HepG2 (cell line): ENCODE results near the gene SAE1. TPM values are rescaled to one million over a fixed set of nuclear protein-coding genes. Genes with fewer than 3 reads are reported as not detected.
A peak's percentile ranks its signal among the peaks of the same experiment; 100 is the strongest.

Source experiments
- E2F1 ChIP-seq: sonication (generic); formaldehyde crosslinking; IDR thresholded peaks from 2 replicates; pipeline ENCODE4 v1.5.0; 2020; ENCODE audit warnings: missing genetic modification reagents
- GATAD2A ChIP-seq: IDR thresholded peaks from 2 replicates; pipeline ENCODE4 v1.6.1; 2016
- HIVEP1 ChIP-seq: sonication (generic); formaldehyde crosslinking; IDR thresholded peaks from 2 replicates; pipeline ENCODE4 v1.4.0; 2020; ENCODE audit warnings: mild to moderate bottlenecking, missing genetic modification reagents
- HOXA7 ChIP-seq: sonication (generic); formaldehyde crosslinking; IDR thresholded peaks from 2 replicates; pipeline ENCODE4 v1.8.1; 2022; ENCODE audit warnings: mild to moderate bottlenecking, missing genetic modification reagents, moderate library complexity
- NR0B2 ChIP-seq: sonication (generic); formaldehyde crosslinking; IDR thresholded peaks from 2 replicates; pipeline ENCODE4 v1.4.0; 2020; ENCODE audit warnings: mild to moderate bottlenecking, missing genetic modification reagents
- RERE ChIP-seq: IDR thresholded peaks from 2 replicates; pipeline ENCODE4 v1.6.1; 2016; ENCODE audit warnings: low read depth, missing genetic modification reagents, missing compliant biosample characterization
- SAP130 ChIP-seq: IDR thresholded peaks from 2 replicates; pipeline ENCODE4 v1.6.1; 2016; ENCODE audit warnings: low read depth
- SATB2 ChIP-seq: sonication (generic); formaldehyde crosslinking; IDR thresholded peaks from 2 replicates; pipeline ENCODE4 v1.5.0; 2020; ENCODE audit warnings: missing genetic modification reagents
- SOX6 ChIP-seq, 2 experiments: fragments of 450-650 bp in 1 of 2; sonication (generic) in 1 of 2; formaldehyde crosslinking in 1 of 2; IDR thresholded peaks; 2 replicates each; pipeline versions ENCODE4 v1.4.0 to v1.6.1; 2017 to 2020; ENCODE audit warnings: antibody characterized with exemption in 1 of 2, mild to moderate bottlenecking in 1 of 2, missing genetic modification reagents in 1 of 2
- U2AF2 ChIP-seq: fragments of 200-400 bp; formaldehyde crosslinking; IDR thresholded peaks from 2 replicates; pipeline ENCODE4 v1.6.1; 2017; ENCODE audit warnings: low read depth, mild to moderate bottlenecking, low read length
- ZBTB20 ChIP-seq: sonication (generic); formaldehyde crosslinking; IDR thresholded peaks from 2 replicates; pipeline ENCODE4 v1.8.1; 2023; ENCODE audit warnings: missing genetic modification reagents, low read depth, mild to moderate bottlenecking, borderline replicate concordance
- ZBTB44 ChIP-seq: sonication (generic); formaldehyde crosslinking; IDR thresholded peaks from 2 replicates; pipeline ENCODE4 v1.4.0; 2020; ENCODE audit warnings: missing genetic modification reagents
- ZBTB7A ChIP-seq: sonication (generic); formaldehyde crosslinking; IDR thresholded peaks from 2 replicates; pipeline ENCODE4 v1.8.0; 2022; ENCODE audit warnings: mild to moderate bottlenecking, missing genetic modification reagents
- ZC3H13 ChIP-seq: sonication (generic); formaldehyde crosslinking; IDR thresholded peaks from 2 replicates; pipeline ENCODE4 v1.8.1; 2023; ENCODE audit warnings: mild to moderate bottlenecking, missing genetic modification reagents, moderate library complexity
- ZNF3 ChIP-seq: IDR thresholded peaks from 2 replicates; pipeline ENCODE4 v1.7.0; 2017; ENCODE audit warnings: inconsistent platforms
- ZNF546 ChIP-seq: sonication (generic); formaldehyde crosslinking; conservative IDR thresholded peaks from 2 replicates; pipeline ENCODE4 v1.8.1; 2023; ENCODE audit warnings: mild to moderate bottlenecking, missing genetic modification reagents
- ZNF564 ChIP-seq: sonication (generic); formaldehyde crosslinking; IDR thresholded peaks from 2 replicates; pipeline ENCODE4 v1.8.1; 2023; ENCODE audit warnings: mild to moderate bottlenecking, missing genetic modification reagents
- ZNF629 ChIP-seq: sonication (generic); formaldehyde crosslinking; conservative IDR thresholded peaks from 2 replicates; pipeline ENCODE4 v1.5.0; 2020; ENCODE audit warnings: missing genetic modification reagents
- ZNF75D ChIP-seq: sonication (generic); formaldehyde crosslinking; IDR thresholded peaks from 2 replicates; pipeline ENCODE4 v1.8.1; 2023; ENCODE audit warnings: missing genetic modification reagents, mild to moderate bottlenecking, borderline replicate concordance
- ZNF780A ChIP-seq: sonication (generic); formaldehyde crosslinking; IDR thresholded peaks from 2 replicates; pipeline ENCODE4 v1.8.0; 2022; ENCODE audit warnings: mild to moderate bottlenecking, missing genetic modification reagents, moderate library complexity
- polyA plus RNA-seq, 8 experiments: library from polyadenylated mRNA; depleted of rRNA in 3 of 8; stranded (reverse) in 7 of 8; unstranded in 1 of 8; fragments of >200 nt; fragmentation: Illumina TruSeq in 4 of 8; extraction: Trizol in 4 of 8; gene quantifications; 2 replicates each; pipeline versions ENCODE4 v1.2.1 to v1.2.3, GENCODE V29; 2011 to 2016; ENCODE audit warnings: low read depth in 4 of 8, missing spikeins in 1 of 8, mixed read lengths in 1 of 8; ENCODE audit not compliant: insufficient read depth in 1 of 8
- total RNA-seq, 5 experiments: library from RNA; depleted of rRNA; stranded (reverse); fragments of >200 nt; fragmentation: Illumina TruSeq; extraction: Trizol; gene quantifications; 2 replicates each; pipeline ENCODE4 v1.2.3, GENCODE V29; 2016; ENCODE audit warnings: low read depth in 1 of 5

SAE1 gene
- total and polyA plus RNA-seq, 2 of the 13 experiments (the other 11 are each of a cell fraction or from before 2014, with no cell fraction given) = 87.6 to 197 TPM

- TF ChIP-seq RERE (CRISPR knock-in tag) = no peak
- 0 out of 2 replicates have a peak, but pooled peaks have one; percentile 8 for TF ChIP-seq ZNF629 (CRISPR knock-in tag)
- no peak for TF ChIP-seq U2AF2
- peak; percentile 2; the same call in 1 of the 2 replicates for TF ChIP-seq ZC3H13 (CRISPR knock-in tag)
- TF ChIP-seq ZNF546 (CRISPR knock-in tag) = 0 out of 2 replicates have a peak, but pooled peaks have one; percentile 7
- TF ChIP-seq ZBTB44 (CRISPR knock-in tag) = no peak
- TF ChIP-seq ZNF780A (CRISPR knock-in tag) = 0 out of 2 replicates have a peak, but pooled peaks have one; percentile 76
- TF ChIP-seq ZBTB7A (CRISPR knock-in tag) = peak; percentile 84; the same call in 1 of the 2 replicates
- TF ChIP-seq SOX6 (IDR thresholded peaks at IDR 0.05) = no peak
- TF ChIP-seq SOX6 (CRISPR knock-in tag; IDR thresholded peaks at IDR 0.05) = no peak
- TF ChIP-seq ZNF3 (CRISPR knock-in tag) = no peak
- TF ChIP-seq HOXA7 (CRISPR knock-in tag) = no peak
- no peak for TF ChIP-seq HIVEP1 (CRISPR knock-in tag)
- 0 out of 2 replicates have a peak, but pooled peaks have one; percentile 44 for TF ChIP-seq ZNF564 (CRISPR knock-in tag)
- TF ChIP-seq SAP130 (CRISPR knock-in tag) = no peak
- no peak for TF ChIP-seq GATAD2A (CRISPR knock-in tag)
- no peak for TF ChIP-seq NR0B2 (CRISPR knock-in tag)
- no peak for TF ChIP-seq ZBTB20
- no peak for TF ChIP-seq SATB2 (CRISPR knock-in tag)
- 0 out of 2 replicates have a peak, but pooled peaks have one; percentile 36 for TF ChIP-seq ZNF75D (CRISPR knock-in tag)
- TF ChIP-seq E2F1 (CRISPR knock-in tag) = peak; percentile 59; the same call in 1 of the 2 replicates
Observed at GRCh38 chr19:47111682-47112165, 18.9 kb upstream of the SAE1 start (continued).
